GM12891 (cell line): Measurements from ENCODE around the gene TNFAIP1.

ENCODE experiments used
- PAX5 ChIP-seq: IDR thresholded peaks from 2 replicates; pipeline ENCODE4 v1.6.1; 2011; ENCODE audit warnings: low read length, moderate library complexity, mild to moderate bottlenecking; ENCODE audit not compliant: insufficient read depth, severe bottlenecking
- POLR2A ChIP-seq: IDR thresholded peaks from 2 replicates; pipeline ENCODE4 v1.6.1; 2011; ENCODE audit warnings: low read depth, low read length, control low read depth
- POLR2AphosphoS5 ChIP-seq: IDR thresholded peaks from 2 replicates; pipeline ENCODE4 v1.6.1; 2011; ENCODE audit warnings: low read depth, low read length, control low read depth
- POU2F2 ChIP-seq: IDR thresholded peaks from 2 replicates; pipeline ENCODE4 v1.6.1; 2011; ENCODE audit warnings: low read depth, mild to moderate bottlenecking, control low read depth, low read length, moderate library complexity
- SPI1 ChIP-seq: IDR thresholded peaks from 2 replicates; pipeline ENCODE4 v1.6.1; 2011; ENCODE audit warnings: low read depth, low read length, control low read depth
- TAF1 ChIP-seq: IDR thresholded peaks from 2 replicates; pipeline ENCODE4 v1.6.1; 2011; ENCODE audit warnings: low read depth, low read length, control low read depth

DNA sequence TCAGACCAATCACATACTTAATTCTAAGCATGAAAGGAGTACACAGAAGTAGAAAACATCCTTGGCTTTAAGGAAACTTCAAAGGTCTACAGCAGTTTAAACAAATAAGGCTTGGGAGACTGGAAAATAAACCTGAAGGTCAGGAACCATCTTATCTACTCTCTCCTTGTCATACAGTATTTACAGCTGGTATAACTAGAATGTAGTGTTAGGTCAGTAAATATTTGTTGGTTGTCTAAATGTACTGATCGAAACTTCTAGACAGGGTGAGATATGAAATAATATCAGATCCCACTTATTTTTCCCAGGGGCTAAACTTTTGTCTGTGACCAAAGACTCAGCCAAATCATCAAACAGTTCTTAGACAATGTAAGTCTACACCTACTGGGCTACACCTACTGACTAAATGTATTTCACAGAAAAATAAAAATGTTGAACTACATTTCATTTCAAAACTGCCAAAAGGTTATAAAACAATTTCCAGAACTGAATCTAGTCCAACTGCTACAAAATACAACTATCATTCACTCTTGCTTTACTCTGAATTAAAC lies 43.7 kb upstream of the TNFAIP1 start:
- TF ChIP-seq POLR2A (no peak), POLR2AphosphoS5 (no peak), PAX5 (no peak), SPI1 (no peak), TAF1 (no peak), POU2F2 (no peak)
